Urinary bladder (tissue), 4 donors: ENCODE results near the gene NIN. TPM values are rescaled to one million over a fixed set of nuclear protein-coding genes. Genes with fewer than 3 reads are reported as not detected.
A peak's percentile ranks its signal among the peaks of the same experiment; 100 is the strongest.

Experiments used
- DNase-seq: peaks from one replicate; pipeline ENCODE4 v3.0.0-alpha.2; 2015; ENCODE audit errors: extremely low spot score
- H3K27ac ChIP-seq: one replicate; pipeline ENCODE4 v1.5.1; 2013; ENCODE audit warnings: low read depth, mild to moderate bottlenecking, moderate library complexity
- H3K36me3 ChIP-seq: one replicate; pipeline ENCODE4 v1.6.1; 2013; ENCODE audit warnings: mild to moderate bottlenecking, moderate library complexity; ENCODE audit not compliant: insufficient read depth
- H3K4me1 ChIP-seq: one replicate; pipeline ENCODE4 v1.6.1; 2013; ENCODE audit warnings: mild to moderate bottlenecking, moderate library complexity; ENCODE audit not compliant: insufficient read depth
- H3K4me3 ChIP-seq: one replicate; pipeline ENCODE4 v1.5.1; 2013; ENCODE audit warnings: low read depth, low read length
- WGBS: extraction: QIAGEN DNeasy Blood & Tissue Kit; methylation state at CpG from one replicate; pipeline ENCODE4 v1.1.7; 2013; 5-methylcytosine and 5-hydroxymethylcytosine counted together
- polyA plus RNA-seq: library from polyadenylated mRNA; stranded (reverse); fragments of 200-250 nt; gene quantifications from one replicate; pipeline ENCODE4 v1.2.3, GENCODE V29; 2013
- total RNA-seq: library from RNA; depleted of rRNA; stranded (reverse); fragments of >200 nt; gene quantifications from one replicate; pipeline ENCODE4 v1.2.3, GENCODE V29; 2014
- donor health status: healthy with polysubstance abuse.
- donor health status: healthy.

The NIN gene
- total and polyA plus RNA-seq, 2 donors: 11.3 to 46.8 TPM

DNA sequence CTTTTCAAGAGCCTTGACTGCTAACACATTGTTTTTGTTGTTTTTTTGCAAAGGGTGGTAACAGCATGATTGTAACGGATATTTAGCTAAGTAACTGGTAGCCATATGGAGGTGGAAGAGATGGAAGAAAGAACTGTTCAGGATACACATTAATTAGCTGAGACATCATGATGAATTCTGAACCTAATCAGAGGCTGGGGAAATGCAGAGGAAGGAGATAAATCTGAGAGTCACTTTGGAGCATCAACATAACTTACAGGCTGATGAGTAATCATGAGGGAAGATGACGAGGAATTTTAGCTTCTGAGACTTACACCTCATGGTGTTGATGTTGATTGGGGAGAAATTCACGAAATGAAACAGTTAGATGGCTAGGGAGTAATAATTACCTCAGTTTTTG lies 62.3 kb downstream of the NIN start:
- H3K27ac ChIP-seq: no peak overlapping the region
- 92% methylated on average over 3 of the region's 3 CpGs for WGBS
- no peak overlapping the region for H3K4me3 ChIP-seq
- no peaks in the 10 kb centered on the region for H3K4me1 ChIP-seq
- no peak for DNase-seq
- H3K36me3 ChIP-seq: no peaks in the 10 kb centered on the region

DNA sequence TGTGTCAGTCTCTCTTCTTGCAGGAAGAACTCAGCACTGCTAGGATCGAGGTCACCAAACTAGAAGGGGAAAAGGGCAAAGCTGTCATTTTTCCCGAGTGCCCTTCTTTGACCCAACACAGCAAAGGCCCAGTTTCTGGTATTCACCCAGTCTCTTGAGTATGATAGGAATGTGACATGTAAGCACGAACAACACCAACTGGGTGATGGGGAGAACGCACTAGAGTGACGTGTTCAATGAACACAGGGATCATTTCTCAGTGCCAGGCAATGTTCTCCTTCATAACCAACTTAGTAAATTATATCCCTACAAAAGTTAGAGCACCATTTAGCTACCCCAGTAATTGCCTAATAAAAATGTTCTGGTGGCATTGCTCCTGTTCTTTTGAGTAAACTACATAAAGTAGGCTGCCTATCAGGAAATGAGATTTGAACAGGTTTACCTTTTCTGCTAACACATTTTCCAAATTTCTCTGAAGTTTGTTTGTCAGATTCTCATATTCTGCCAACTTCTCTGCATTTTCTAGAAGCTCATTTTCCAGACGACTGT lies 64.5 kb downstream of the NIN start:
- H3K36me3 ChIP-seq: no peaks in the 10 kb centered on the region
- 74% methylated on average over 6 of the region's 6 CpGs for WGBS
- H3K4me3 ChIP-seq: no peak overlapping the region
- DNase-seq: no peak
- H3K4me1 ChIP-seq: peaks cover 2% of the 10 kb centered on the region
- H3K27ac ChIP-seq: no peak overlapping the region

DNA sequence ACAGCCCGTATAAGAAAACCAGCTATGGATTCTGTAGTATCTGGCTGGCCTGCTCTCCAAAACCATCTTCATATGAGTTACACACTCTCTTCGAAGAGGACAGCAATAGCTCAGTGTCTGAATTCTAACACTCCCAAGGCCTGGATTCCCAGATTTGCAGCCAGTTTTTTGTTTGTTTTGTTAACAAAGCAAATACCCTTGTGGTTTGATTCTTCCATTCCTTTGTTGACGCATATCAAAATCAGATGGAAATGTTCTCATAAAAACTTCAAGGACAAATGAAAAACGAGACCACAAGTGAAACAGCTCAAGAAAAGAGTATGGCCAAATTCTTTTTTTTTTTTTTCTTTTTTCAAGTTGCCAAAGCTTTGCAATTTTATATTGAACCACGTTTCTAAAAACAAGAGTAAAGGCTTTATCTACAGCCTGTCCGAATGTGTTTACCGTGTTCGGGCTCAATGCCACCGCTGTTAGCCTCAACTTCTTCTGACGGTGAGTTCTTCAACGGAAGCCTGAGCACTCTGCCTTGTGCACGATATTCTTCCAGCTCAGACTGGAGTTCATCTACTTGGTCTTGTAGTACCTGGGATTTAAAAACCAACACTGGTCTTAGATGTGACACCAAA lies 67.5 kb downstream of the NIN start:
- whole genome bisulfite sequencing: 74% methylated on average over 12 of the region's 12 CpGs
- Histone ChIP-seq H3K4me1 (peaks cover 2% of the 10 kb centered on the region), H3K4me3 (no peak overlapping the region), H3K27ac (no peak overlapping the region), H3K36me3 (no peaks in the 10 kb centered on the region)
- peak; percentile 51 for DNase-seq

DNA sequence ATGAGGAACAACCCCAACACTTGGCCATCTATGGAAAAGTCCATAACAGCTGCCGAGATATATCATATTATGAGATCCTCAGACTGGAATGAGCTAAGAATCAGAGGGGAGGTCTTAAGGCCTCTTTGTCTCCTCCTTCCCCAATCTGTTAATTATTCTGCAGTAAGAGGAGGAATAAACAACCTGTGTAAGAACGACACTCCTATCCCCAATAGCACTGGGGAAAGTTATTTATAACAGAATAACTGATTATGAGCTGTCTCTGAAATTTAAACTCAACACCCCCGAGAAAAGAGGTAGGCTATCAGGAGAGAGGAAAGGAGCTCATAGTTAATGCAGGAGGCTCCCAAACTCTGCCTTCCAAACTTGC lies 68.0 kb downstream of the NIN start:
- Histone ChIP-seq H3K36me3 (no peaks in the 10 kb centered on the region), H3K27ac (no peak overlapping the region), H3K4me3 (no peak overlapping the region), H3K4me1 (peaks cover 2% of the 10 kb centered on the region)
- DNase-seq: no peak
- WGBS: 84% methylated on average over 3 of the region's 3 CpGs

DNA sequence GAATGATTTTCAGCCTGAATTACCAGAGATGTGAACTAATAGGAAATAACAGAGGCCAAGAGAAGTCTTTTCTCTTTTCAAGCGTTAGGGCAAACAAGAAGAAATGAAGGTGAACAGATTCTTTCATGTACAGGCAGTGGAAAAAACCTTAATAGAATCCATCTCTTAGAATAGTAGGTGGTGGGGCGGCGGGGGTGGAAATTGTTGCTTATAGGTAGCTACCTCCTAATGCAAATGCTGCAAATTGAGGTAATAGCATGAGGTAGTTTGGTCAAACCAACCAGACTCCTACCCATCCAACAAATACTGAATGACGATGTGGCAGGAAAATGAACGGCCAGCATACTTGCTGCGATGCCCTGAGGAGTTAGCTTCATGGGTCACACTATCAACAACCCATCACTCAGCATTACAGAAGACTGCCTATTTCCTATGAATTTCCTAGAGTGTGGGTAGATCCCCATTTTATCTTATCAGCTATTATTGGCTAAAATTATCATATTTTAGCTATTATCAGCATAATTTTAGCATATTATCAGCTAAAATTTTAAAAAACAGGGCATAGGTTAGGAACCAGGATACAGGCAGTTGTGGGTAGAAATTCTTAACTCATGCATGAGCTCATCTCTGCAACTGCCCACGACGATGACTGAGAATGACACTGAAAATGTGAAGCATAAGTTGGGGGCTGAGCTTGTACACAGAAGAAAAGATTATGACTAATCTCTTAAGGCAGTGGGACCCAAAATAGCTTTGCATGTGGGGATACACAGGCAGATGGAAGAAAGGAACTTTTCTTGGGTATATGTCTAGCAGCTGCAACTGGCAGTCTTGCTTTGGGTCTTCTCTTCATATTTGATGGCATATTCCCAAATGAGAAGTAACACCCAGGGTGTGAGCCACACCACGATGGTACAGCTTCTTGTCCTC lies 68.7 kb downstream of the NIN start:
- Histone ChIP-seq H3K27ac (no peak overlapping the region), H3K4me1 (peaks cover 2% of the 10 kb centered on the region), H3K36me3 (no peaks in the 10 kb centered on the region), H3K4me3 (no peak overlapping the region)
- no peak for DNase-seq
- WGBS: 95% methylated on average over 9 of the region's 9 CpGs

DNA sequence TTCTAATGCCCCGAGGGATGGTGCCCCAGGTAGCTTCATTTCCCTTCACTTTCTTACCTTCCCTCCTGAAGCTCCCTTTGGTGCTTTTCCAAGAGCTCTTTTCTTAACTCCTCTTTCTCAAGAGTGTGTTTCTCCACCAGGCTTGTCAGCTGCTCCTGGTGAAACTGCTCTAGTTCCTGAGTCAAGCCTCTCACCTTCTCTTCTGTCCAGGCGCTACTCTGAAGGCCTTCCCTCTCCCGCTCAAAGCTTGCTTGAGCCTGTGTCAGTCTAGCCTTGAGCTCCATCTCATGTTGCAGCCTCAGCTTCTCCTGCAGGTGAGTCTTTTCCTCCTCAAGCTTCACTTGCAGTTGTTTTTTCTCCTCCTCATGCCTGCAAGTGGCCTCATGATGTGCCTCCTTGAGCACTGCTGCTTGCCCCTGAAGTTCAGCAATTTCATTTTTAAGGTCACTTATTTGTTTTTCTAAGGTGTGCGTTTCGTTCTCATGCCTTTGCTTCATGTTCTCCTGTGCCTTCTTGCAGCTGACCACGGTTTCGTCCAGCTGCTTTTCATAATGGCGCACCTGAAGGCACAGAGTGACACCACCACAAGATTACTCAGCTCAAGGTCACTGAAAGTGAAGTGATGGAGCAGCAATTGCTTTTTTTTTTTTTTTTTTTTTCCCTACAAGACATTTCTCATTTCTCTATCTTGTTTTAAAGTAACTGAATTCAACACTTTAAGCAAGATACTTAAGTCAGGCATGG lies 71.0 kb downstream of the NIN start:
- Histone ChIP-seq H3K36me3 (no peaks in the 10 kb centered on the region), H3K27ac (no peak overlapping the region), H3K4me3 (no peak overlapping the region), H3K4me1 (peaks cover 2% of the 10 kb centered on the region)
- no peak for DNase-seq
- 95% methylated on average over 8 of the region's 8 CpGs for WGBS

DNA sequence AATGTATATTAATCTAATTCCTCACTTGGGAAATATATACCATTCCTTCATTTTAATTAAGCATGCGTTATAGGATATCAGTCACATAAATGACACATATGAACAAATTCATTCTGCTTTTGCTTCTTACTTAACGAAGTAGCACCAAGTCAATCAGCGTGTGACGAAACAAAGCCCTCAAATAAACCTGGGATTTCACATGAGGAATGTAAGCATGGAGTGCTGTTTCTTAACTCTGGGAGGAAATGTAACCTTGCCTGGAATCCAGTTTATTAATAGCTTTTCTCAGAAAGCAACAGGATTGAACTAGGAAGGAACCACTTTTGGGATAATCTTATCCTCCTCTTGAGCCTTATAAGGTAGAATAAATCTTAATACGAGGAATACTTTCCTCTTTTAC lies 72.0 kb downstream of the NIN start:
- WGBS: 94% methylated on average over 5 of the region's 5 CpGs
- peaks cover 2% of the 10 kb centered on the region for H3K4me1 ChIP-seq
- no peaks in the 10 kb centered on the region for H3K36me3 ChIP-seq
- no peak overlapping the region for H3K27ac ChIP-seq
- DNase-seq: no peak
- no peak overlapping the region for H3K4me3 ChIP-seq

DNA sequence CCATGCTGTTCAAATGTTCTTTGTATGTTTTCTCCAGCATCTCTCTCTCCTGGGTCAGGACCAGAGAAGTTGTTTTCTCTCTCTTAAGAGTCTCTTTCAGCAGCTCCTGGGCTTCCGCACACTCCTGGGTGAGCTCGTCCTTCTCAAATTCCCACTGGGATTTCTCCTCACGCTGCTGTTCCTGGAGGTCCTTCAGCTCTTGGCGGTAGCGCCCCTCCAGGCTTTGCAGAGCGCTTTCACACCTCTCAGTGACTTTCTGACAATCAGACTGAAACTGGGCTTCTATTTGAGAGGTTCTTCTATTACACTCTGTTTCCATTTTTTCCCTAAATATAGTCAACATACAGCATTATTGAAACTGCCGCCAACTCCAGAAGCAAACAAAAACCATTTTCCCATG lies 72.7 kb downstream of the NIN start:
- H3K36me3 ChIP-seq: no peaks in the 10 kb centered on the region
- peaks cover 2% of the 10 kb centered on the region for H3K4me1 ChIP-seq
- DNase-seq: no peak
- WGBS: 94% methylated on average over 7 of the region's 7 CpGs
- no peak overlapping the region for H3K27ac ChIP-seq
- H3K4me3 ChIP-seq: no peak overlapping the region

DNA sequence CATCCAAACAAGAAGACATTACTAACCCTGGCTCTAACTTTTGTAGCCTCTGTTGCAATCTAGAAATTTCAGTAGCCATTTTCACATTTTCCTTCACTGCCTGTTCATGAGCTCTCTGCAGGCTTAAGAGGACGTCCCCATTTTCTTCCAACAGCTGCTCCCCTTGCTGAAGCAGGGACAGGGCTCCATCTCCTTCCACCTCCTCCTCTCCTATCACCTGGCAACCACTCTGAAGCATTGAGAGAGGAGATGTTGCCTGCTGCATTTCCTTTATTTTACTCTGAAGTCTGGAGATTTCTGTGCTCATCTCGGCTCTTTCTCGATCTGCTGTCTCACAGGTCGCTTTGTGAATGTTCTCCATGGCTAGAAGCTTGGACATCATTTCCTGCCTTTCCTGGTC lies 73.3 kb downstream of the NIN start:
- Histone ChIP-seq H3K36me3 (no peaks in the 10 kb centered on the region), H3K27ac (no peak overlapping the region)
- 93% methylated on average over 4 of the region's 4 CpGs for WGBS

DNA sequence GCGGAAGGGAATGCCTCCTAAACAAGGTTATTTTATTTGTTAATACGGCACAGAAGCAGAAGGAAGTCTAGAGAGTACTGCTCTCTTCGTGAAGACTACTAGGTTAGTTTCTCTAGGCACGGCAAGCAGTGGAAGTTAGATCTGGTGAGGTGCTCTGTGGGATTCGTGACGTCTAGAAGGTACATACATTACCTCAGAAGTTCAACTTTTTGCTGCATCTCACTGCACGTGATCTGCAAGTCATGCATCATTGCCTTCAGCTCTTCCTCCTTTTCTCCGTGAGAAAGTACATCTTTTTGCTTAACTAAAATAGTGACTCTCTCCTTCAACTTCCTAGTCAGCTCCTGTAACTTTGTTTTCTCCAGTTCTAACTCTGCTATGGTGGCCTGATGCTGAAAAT lies 74.7 kb downstream of the NIN start:
- no peak overlapping the region for H3K27ac ChIP-seq
- 84% methylated on average over 8 of the region's 8 CpGs for WGBS
- no peak overlapping the region for H3K4me3 ChIP-seq
- no peaks in the 10 kb centered on the region for H3K36me3 ChIP-seq
- no peak for DNase-seq
- no peaks in the 10 kb centered on the region for H3K4me1 ChIP-seq

More for the DNA sequence above, 73.3 kb downstream of the NIN start:
- no peak overlapping the region for H3K4me3 ChIP-seq
- H3K4me1 ChIP-seq: no peaks in the 10 kb centered on the region
- DNase-seq: no peak

DNA sequence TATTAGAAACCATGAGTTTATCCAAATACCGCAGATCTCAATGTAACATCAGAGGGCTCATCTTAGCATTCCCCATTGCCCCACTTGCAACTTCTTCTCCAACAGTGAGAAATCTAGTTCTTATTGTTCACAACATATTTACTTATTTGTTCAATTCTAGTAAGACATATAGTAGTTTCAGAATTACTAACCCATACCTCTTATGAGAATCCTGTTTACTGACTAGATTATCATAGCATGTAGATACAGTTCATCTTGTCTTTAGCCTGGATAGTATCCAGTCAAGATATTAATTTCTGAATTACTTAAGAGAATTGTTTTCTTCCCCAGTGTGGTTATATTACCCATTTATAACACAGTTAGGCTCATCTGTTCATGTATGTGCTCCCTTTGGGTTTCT lies 80.6 kb downstream of the NIN start:
- no peaks in the 10 kb centered on the region for H3K4me1 ChIP-seq
- no peak overlapping the region for H3K4me3 ChIP-seq
- H3K27ac ChIP-seq: no peak overlapping the region
- peaks cover 3% of the 10 kb centered on the region for H3K36me3 ChIP-seq
- no peak for DNase-seq
- 93% methylated on average over 1 of the region's 1 CpG for WGBS

DNA sequence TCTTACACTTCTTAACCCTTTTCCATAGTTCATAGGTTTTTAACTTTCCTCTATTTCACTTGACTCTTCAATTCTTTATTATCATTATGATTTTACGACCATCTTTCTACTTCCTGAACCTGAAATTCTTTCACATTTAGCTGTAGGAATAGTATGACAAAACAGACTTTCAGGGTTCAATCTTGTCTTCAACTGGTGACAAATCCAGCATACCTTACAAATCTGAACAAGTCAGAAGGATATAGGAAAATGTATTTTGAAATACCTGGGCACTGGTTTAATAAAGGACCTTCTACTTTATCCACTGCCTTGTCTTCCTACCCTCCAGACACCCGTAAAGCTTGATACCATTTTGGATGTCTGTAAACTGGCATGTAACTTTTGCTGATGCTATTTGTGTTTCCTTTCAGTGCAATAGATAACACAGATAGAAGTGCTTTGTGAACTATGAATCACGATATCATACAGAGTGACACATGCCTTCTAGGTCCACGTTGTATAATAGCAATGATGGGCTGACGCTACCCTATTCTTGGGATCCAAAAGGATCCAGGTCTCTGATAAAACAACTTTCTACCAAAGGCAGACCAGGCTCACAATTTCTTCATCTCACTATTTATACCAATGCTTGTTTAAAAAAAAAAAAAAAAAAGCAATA lies 85.4 kb downstream of the NIN start:
- Histone ChIP-seq H3K4me1 (no peaks in the 10 kb centered on the region), H3K4me3 (no peak overlapping the region), H3K36me3 (peaks cover 6% of the 10 kb centered on the region), H3K27ac (no peak overlapping the region)
- no peak for DNase-seq
- WGBS: 90% methylated on average over 5 of the region's 5 CpGs

DNA sequence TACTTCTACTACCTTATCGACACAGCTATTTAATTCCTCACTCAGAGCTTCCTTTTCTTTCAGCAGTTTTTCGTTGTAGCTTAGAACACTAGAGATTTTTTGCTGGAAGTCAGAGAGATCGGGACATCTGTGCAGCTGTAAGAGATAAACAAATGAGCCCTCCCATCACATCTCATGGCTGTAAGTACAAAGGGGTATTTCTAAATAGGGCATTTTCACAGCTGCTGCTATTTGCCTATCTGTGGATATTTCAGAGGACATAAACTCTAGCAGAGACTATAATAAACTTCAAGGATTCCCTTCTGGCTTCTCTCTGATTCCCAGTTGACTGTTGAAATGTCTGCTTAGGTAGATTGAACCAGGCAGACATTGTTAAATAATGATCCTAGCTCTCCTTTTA lies 86.7 kb downstream of the NIN start:
- Histone ChIP-seq H3K36me3 (peaks cover 5% of the 10 kb centered on the region), H3K4me1 (no peaks in the 10 kb centered on the region), H3K27ac (no peak overlapping the region), H3K4me3 (no peak overlapping the region)
- 45% methylated on average over 3 of the region's 3 CpGs for WGBS
- no peak for DNase-seq
